ENCODE measurements around the gene LEO1. TPM values are rescaled to one million over a fixed set of nuclear protein-coding genes. Genes with fewer than 3 reads are reported as not detected.

Gene LEO1
- total and polyA plus RNA-seq, 7 experiments from 2014 or later, result 9.2 to 33.2 (median 19.3) TPM

- no peaks in the 10 kb centered on the region for H3K9me3 ChIP-seq (ENCODE audit: control insufficient read depth in 2 of 3, low read length in 3 of 3)
- no peak overlapping the region for H3K4me3 ChIP-seq (ENCODE audit: low read length)
- DNase-seq, result no peak
- ChIA-PET CTCF (no interaction called here), POLR2A (interaction anchor here (0.7 to 0.8 kb wide), 2 partner anchors 12 to 278 kb away, joined by 3 read pairs; no protein-coding TSS in a partner anchor)
- H3K27ac Mint-ChIP-seq, result no peak overlapping the region
- H3K27me3 ChIP-seq (ENCODE audit: control insufficient read depth in 2 of 2, insufficient read depth in 2 of 2, low read length in 2 of 2), result no peaks in the 10 kb centered on the region
- H3K4me1 Mint-ChIP-seq, result no peaks in the 10 kb centered on the region
- peaks cover 0 to 24% (median 4%) of the 10 kb centered on the region in 3 experiments for H3K36me3 ChIP-seq (ENCODE audit: control insufficient read depth in 2 of 3, insufficient read depth in 3 of 3, low read length in 3 of 3)
- no peak for ATAC-seq
- intact Hi-C loops (cut with micrococcal nuclease), result loop anchor here in 1 of 2 donors (10.0 kb wide), 1 partner anchor 692 kb away; no protein-coding TSS in a partner anchor
- H3K27me3 Mint-ChIP-seq, result no peaks in the 10 kb centered on the region
- peaks cover 5 to 29% (median 21%) of the 10 kb centered on the region in 5 donors for H3K36me3 Mint-ChIP-seq
- H3K4me3 Mint-ChIP-seq, result no peak overlapping the region
- H3K9me3 Mint-ChIP-seq, result no peaks in the 10 kb centered on the region
- no peak overlapping the region for H3K27ac ChIP-seq (ENCODE audit: low read depth, low read length)
- no peaks in the 10 kb centered on the region for H3K4me1 ChIP-seq (ENCODE audit: control insufficient read depth in 2 of 2, insufficient read depth in 2 of 2, low read length in 2 of 2)
Observed at GRCh38 chr15:51912528-51912927, 59.0 kb downstream of the LEO1 start.

GRCh38 chr15:51909584-51909983 lies 62.0 kb downstream of the LEO1 start:
- Mint-ChIP-seq H3K36me3 (peaks cover 14 to 47% (median 25%) of the 10 kb centered on the region in 5 donors), H3K4me3 (no peak overlapping the region), H3K4me1 (peaks cover 0 to 2% (median 0%) of the 10 kb centered on the region in 7 donors), H3K27ac (peak overlapping the region in 1 of 9 donors; percentile 68), H3K9me3 (no peaks in the 10 kb centered on the region), H3K27me3 (no peaks in the 10 kb centered on the region)
- Histone ChIP-seq H3K27ac (ENCODE audit: low read depth, low read length) (no peak overlapping the region), H3K4me1 (ENCODE audit: control insufficient read depth in 2 of 2, insufficient read depth in 2 of 2, low read length in 2 of 2) (no peaks in the 10 kb centered on the region), H3K9me3 (ENCODE audit: control insufficient read depth in 2 of 3, low read length in 3 of 3) (no peaks in the 10 kb centered on the region), H3K27me3 (ENCODE audit: control insufficient read depth in 2 of 2, insufficient read depth in 2 of 2, low read length in 2 of 2) (no peaks in the 10 kb centered on the region), H3K36me3 (ENCODE audit: control insufficient read depth in 2 of 3, insufficient read depth in 3 of 3, low read length in 3 of 3) (peaks cover 0 to 39% (median 6%) of the 10 kb centered on the region in 3 experiments), H3K4me3 (ENCODE audit: low read length) (no peak overlapping the region)
- ATAC-seq (no peak), DNase-seq (no peak)
- ChIA-PET POLR2A (no interaction called here), CTCF (no interaction called here)
- intact Hi-C loops (cut with micrococcal nuclease), result no loop called here

GRCh38 chr15:51908316-51908715 lies 63.3 kb downstream of the LEO1 start:
- POLR2A ChIA-PET, result no interaction called here
- no peak for ATAC-seq
- H3K4me3 ChIP-seq (ENCODE audit: low read length), result no peak overlapping the region
- no peaks in the 10 kb centered on the region for H3K9me3 ChIP-seq (ENCODE audit: control insufficient read depth in 2 of 3, low read length in 3 of 3)
- no peak for DNase-seq
- no peak overlapping the region for H3K27ac ChIP-seq (ENCODE audit: low read depth, low read length)
- peaks cover 18 to 51% (median 25%) of the 10 kb centered on the region in 5 donors for H3K36me3 Mint-ChIP-seq
- peaks cover 0 to 3% (median 0%) of the 10 kb centered on the region in 7 donors for H3K4me1 Mint-ChIP-seq
- no peaks in the 10 kb centered on the region for H3K27me3 Mint-ChIP-seq
- no peaks in the 10 kb centered on the region for H3K4me1 ChIP-seq (ENCODE audit: control insufficient read depth in 2 of 2, insufficient read depth in 2 of 2, low read length in 2 of 2)
- intact Hi-C loops (cut with micrococcal nuclease), result no loop called here
- H3K9me3 Mint-ChIP-seq, result no peaks in the 10 kb centered on the region
- peaks cover 0 to 39% (median 14%) of the 10 kb centered on the region in 3 experiments for H3K36me3 ChIP-seq (ENCODE audit: control insufficient read depth in 2 of 3, insufficient read depth in 3 of 3, low read length in 3 of 3)
- H3K4me3 Mint-ChIP-seq, result no peak overlapping the region
- CTCF ChIA-PET, result interaction anchor here (1.1 kb wide), 1 partner anchor 10 kb away, joined by 3 read pairs; no protein-coding TSS in a partner anchor
- peak overlapping the region in 1 of 9 donors; percentile 23 for H3K27ac Mint-ChIP-seq
- H3K27me3 ChIP-seq (ENCODE audit: control insufficient read depth in 2 of 2, insufficient read depth in 2 of 2, low read length in 2 of 2), result no peaks in the 10 kb centered on the region

GRCh38 chr15:51907136-51907862 lies 64.3 kb downstream of the LEO1 start:
- DNase-seq, result no peak
- Mint-ChIP-seq H3K9me3 (no peaks in the 10 kb centered on the region), H3K4me3 (no peak overlapping the region), H3K36me3 (peaks cover 17 to 52% (median 21%) of the 10 kb centered on the region in 5 donors), H3K27ac (peak overlapping the region in 1 of 9 donors; percentile 10), H3K27me3 (no peaks in the 10 kb centered on the region), H3K4me1 (peaks cover 0 to 3% (median 0%) of the 10 kb centered on the region in 7 donors)
- H3K4me3 ChIP-seq (ENCODE audit: low read length), result no peak overlapping the region
- peaks cover 0 to 45% (median 14%) of the 10 kb centered on the region in 3 experiments for H3K36me3 ChIP-seq (ENCODE audit: control insufficient read depth in 2 of 3, insufficient read depth in 3 of 3, low read length in 3 of 3)
- H3K9me3 ChIP-seq (ENCODE audit: control insufficient read depth in 2 of 3, low read length in 3 of 3), result no peaks in the 10 kb centered on the region
- intact Hi-C loops (cut with micrococcal nuclease), result no loop called here
- no peaks in the 10 kb centered on the region for H3K27me3 ChIP-seq (ENCODE audit: control insufficient read depth in 2 of 2, insufficient read depth in 2 of 2, low read length in 2 of 2)
- no peak for ATAC-seq
- ChIA-PET POLR2A (no interaction called here), CTCF (no interaction called here)
- no peak overlapping the region for H3K27ac ChIP-seq (ENCODE audit: low read depth, low read length)
- no peaks in the 10 kb centered on the region for H3K4me1 ChIP-seq (ENCODE audit: control insufficient read depth in 2 of 2, insufficient read depth in 2 of 2, low read length in 2 of 2)

GRCh38 chr15:51904931-51905330 lies 66.6 kb downstream of the LEO1 start:
- no peaks in the 10 kb centered on the region for H3K27me3 ChIP-seq (ENCODE audit: control insufficient read depth in 2 of 2, insufficient read depth in 2 of 2, low read length in 2 of 2)
- Mint-ChIP-seq H3K36me3 (peaks cover 17 to 66% (median 29%) of the 10 kb centered on the region in 5 donors), H3K4me3 (no peak overlapping the region), H3K4me1 (peaks cover 0 to 3% (median 0%) of the 10 kb centered on the region in 7 donors), H3K27me3 (no peaks in the 10 kb centered on the region), H3K9me3 (no peaks in the 10 kb centered on the region), H3K27ac (no peak overlapping the region)
- H3K4me3 ChIP-seq (ENCODE audit: low read length), result no peak overlapping the region
- H3K4me1 ChIP-seq (ENCODE audit: control insufficient read depth in 2 of 2, insufficient read depth in 2 of 2, low read length in 2 of 2), result no peaks in the 10 kb centered on the region
- H3K36me3 ChIP-seq (ENCODE audit: control insufficient read depth in 2 of 3, insufficient read depth in 3 of 3, low read length in 3 of 3), result peaks cover 5 to 60% (median 14%) of the 10 kb centered on the region in 3 experiments
- no peak for DNase-seq
- intact Hi-C loops (cut with micrococcal nuclease), result no loop called here
- ChIA-PET CTCF (no interaction called here), POLR2A (no interaction called here)
- no peak overlapping the region for H3K27ac ChIP-seq (ENCODE audit: low read depth, low read length)
- no peak for ATAC-seq
- H3K9me3 ChIP-seq (ENCODE audit: control insufficient read depth in 2 of 3, low read length in 3 of 3), result no peaks in the 10 kb centered on the region

GRCh38 chr15:51904421-51904820 lies 67.2 kb downstream of the LEO1 start:
- Mint-ChIP-seq H3K36me3 (peaks cover 21 to 68% (median 34%) of the 10 kb centered on the region in 5 donors), H3K4me1 (peaks cover 0 to 3% (median 0%) of the 10 kb centered on the region in 7 donors), H3K4me3 (no peak overlapping the region), H3K27me3 (no peaks in the 10 kb centered on the region), H3K27ac (no peak overlapping the region), H3K9me3 (no peaks in the 10 kb centered on the region)
- Histone ChIP-seq H3K9me3 (ENCODE audit: control insufficient read depth in 2 of 3, low read length in 3 of 3) (no peaks in the 10 kb centered on the region), H3K4me1 (ENCODE audit: control insufficient read depth in 2 of 2, insufficient read depth in 2 of 2, low read length in 2 of 2) (no peaks in the 10 kb centered on the region), H3K36me3 (ENCODE audit: control insufficient read depth in 2 of 3, insufficient read depth in 3 of 3, low read length in 3 of 3) (peaks cover 5 to 57% (median 14%) of the 10 kb centered on the region in 3 experiments), H3K27ac (ENCODE audit: low read depth, low read length) (no peak overlapping the region), H3K27me3 (ENCODE audit: control insufficient read depth in 2 of 2, insufficient read depth in 2 of 2, low read length in 2 of 2) (no peaks in the 10 kb centered on the region), H3K4me3 (ENCODE audit: low read length) (no peak overlapping the region)
- DNase-seq, result no peak
- ChIA-PET CTCF (no interaction called here), POLR2A (no interaction called here)
- no peak for ATAC-seq
- intact Hi-C loops (cut with micrococcal nuclease), result no loop called here

Measured in naive thymus-derived CD4-positive, alpha-beta T cell (primary cell).